HG03103 (cell line): ENCODE results near the gene BARX2.

Experiments used
- ATAC-seq: cut with Tn5 transposase; IDR thresholded peaks from one replicate; pipeline ENCODE4 v1.9.1; 2021; ENCODE audit warnings: low read depth; ENCODE audit not compliant: unreplicated experiment

Gene BARX2

GRCh38 chr11:129489249-129489648 is 113.6 kb downstream of the BARX2 start:
- ATAC-seq = no peak

GRCh38 chr11:129490004-129490403 is 114.4 kb downstream of the BARX2 start:
- no peak for ATAC-seq

DNA sequence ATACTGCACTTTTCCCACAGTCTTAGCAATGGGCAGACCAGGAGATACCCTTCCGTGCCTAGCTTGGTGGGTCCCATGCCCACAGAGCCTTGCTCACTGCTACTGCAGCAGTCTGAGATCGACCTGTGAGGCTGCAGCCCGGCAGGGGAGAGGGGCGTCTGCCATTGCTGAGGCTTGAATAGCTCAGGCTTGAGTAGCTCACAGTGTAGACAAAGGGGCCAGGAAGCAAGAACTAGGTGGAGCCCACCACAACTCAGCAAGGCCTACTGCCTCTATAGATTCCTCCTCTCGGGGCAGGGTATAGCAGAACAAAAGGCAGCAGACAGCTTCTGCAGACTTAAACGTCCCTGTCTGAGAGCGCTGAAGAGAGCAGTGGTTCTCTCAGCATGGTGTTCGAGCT is 118.1 kb downstream of the BARX2 start:
- ATAC-seq = no peak
